Epithelial cell of umbilical artery (primary cell): ENCODE data around the gene USP17L11. TPM values are rescaled to one million over a fixed set of nuclear protein-coding genes. Genes with fewer than 3 reads are reported as not detected.

Source experiments
- total RNA-seq: library from RNA; depleted of rRNA; stranded (reverse); fragments of >200 nt; gene quantifications from 2 replicates; pipeline ENCODE4 v1.2.3, GENCODE V29; 2014

The USP17L11 gene, protein sequence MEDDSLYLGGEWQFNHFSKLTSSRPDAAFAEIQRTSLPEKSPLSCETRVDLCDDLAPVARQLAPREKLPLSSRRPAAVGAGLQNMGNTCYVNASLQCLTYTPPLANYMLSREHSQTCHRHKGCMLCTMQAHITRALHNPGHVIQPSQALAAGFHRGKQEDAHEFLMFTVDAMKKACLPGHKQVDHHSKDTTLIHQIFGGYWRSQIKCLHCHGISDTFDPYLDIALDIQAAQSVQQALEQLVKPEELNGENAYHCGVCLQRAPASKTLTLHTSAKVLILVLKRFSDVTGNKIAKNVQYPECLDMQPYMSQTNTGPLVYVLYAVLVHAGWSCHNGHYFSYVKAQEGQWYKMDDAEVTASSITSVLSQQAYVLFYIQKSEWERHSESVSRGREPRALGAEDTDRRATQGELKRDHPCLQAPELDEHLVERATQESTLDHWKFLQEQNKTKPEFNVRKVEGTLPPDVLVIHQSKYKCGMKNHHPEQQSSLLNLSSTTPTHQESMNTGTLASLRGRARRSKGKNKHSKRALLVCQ
- total RNA-seq = not detected in 2 replicates

DNA sequence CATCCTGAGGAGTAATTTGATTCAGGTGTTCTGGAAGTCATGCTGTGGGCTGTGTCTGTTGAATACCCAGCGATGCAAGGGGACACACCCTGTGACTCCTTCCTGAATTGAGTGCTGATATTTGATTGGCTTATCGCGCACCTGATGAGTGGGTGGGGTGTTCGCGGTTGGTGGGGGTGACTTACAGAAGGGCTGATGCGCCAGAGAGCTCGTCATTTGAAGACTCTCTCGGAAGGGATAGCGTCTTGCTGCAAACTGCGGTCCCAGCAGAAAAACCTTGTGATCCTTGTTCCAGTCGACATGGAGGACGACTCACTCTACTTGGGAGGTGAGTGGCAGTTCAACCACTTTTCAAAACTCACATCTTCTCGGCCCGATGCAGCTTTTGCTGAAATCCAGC lies at the start of gene USP17L11:
TSS of gene USP17L11 (plus strand) at position 301 of the 400 bp plus-strand sequence. CDS start at position 301, 0 bp downstream.

DNA sequence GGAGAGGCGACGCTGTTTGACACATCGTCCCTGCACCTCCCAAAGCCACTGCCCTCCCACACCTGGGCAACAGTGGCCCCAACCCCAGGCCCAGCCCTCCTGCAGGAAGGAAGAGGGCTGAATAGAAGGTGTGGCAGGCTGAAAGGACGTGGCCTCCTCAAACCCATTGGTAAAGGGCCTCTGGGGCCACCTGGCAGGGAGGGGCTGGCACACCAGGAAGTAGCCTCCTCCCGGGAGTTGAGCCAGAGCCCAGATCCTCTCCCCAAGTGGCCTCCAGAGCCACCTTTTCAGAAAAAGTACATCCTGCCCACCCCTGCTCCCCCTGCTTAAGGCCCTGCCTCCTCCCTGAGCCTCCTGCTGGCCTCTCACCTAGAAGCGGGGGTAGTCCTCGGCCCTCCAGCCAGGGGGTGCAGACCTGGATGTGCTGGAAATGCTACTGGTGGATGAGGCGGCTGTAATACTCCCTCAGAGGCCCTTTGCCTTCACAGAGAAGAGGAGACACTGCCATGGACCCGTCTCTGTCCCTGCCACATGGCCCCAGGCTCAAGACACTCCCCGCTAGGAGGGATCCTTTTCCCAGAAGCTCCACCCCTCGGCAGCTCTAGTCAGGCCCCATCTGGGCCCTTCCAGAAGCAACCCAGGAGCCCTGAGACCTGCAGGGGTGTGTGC lies 45.3 kb upstream of the USP17L11 start, which contains the start of gene FAM90A26:
TSS of gene FAM90A26 (plus strand) at position 619 of the 669 bp plus-strand sequence. CDS start 2,764 bp downstream, outside the sequence.

DNA sequence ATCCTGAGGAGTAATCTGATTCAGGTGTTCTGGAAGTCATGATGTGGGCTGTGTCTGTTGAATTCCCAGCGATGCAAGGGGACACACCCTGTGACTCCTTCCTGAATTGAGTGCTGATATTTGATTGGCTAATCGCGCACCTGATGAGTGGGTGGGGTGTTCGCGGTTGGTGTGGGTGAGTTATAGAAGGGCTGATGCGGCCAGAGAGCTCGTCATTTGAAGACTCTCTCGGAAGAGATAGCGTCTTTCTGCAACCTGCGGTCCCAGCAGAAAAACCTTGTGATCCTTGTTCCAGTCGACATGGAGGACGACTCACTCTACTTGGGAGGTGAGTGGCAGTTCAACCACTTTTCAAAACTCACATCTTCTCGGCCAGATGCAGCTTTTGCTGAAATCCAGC lies 4.8 kb upstream of the USP17L11 start, which contains the start of gene USP17L10:
TSS of gene USP17L10 (plus strand) at position 301 of the 400 bp plus-strand sequence. CDS start at position 301, 0 bp downstream.

DNA sequence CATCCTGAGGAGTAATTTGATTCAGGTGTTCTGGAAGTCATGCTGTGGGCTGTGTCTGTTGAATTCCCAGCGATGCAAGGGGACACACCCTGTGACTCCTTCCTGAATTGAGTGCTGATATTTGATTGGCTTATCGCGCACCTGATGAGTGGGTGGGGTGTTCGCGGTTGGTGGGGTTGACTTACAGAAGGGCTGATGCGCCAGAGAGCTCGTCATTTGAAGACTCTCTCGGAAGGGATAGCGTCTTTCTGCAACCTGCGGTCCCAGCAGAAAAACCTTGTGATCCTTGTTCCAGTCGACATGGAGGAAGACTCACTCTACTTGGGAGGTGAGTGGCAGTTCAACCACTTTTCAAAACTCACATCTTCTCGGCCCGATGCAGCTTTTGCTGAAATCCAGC lies 4.6 kb downstream of the USP17L11 start, which contains the start of gene USP17L12:
TSS of gene USP17L12 (plus strand) at position 301 of the 400 bp plus-strand sequence. CDS start at position 301, 0 bp downstream.

DNA sequence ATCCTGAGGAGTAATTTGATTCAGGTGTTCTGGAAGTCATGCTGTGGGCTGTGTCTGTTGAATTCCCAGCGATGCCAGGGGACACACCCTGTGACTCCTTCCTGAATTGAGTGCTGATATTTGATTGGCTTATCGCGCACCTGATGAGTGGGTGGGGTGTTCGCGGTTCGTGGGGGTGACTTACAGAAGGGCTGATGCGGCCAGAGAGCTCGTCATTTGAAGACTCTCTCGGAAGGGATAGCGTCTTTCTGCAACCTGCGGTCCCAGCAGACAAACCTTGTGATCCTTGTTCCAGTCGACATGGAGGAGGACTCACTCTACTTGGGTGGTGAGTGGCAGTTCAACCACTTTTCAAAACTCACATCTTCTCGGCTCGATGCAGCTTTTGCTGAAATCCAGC lies 9.4 kb downstream of the USP17L11 start, which contains the start of gene USP17L13:
TSS of gene USP17L13 (plus strand) at position 301 of the 400 bp plus-strand sequence. CDS start at position 301, 0 bp downstream.

DNA sequence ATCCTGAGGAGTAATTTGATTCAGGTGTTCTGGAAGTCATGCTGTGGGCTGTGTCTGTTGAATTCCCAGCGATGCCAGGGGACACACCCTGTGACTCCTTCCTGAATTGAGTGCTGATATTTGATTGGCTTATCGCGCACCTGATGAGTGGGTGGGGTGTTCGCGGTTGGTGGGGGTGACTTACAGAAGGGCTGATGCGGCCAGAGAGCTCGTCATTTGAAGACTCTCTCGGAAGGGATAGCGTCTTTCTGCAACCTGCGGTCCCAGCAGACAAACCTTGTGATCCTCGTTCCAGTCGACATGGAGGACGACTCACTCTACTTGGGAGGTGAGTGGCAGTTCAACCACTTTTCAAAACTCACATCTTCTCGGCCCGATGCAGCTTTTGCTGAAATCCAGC lies 18.9 kb downstream of the USP17L11 start, which contains the start of gene USP17L15:
TSS of gene USP17L15 (plus strand) at position 301 of the 400 bp plus-strand sequence. CDS start at position 301, 0 bp downstream.

DNA sequence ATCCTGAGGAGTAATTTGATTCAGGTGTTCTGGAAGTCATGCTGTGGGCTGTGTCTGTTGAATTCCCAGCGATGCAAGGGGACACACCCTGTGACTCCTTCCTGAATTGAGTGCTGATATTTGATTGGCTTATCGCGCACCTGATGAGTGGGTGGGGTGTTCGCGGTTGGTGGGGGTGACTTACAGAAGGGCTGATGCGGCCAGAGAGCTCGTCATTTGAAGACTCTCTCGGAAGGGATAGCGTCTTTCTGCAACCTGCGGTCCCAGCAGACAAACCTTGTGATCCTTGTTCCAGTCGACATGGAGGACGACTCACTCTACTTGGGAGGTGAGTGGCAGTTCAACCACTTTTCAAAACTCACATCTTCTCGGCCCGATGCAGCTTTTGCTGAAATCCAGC lies 28.4 kb downstream of the USP17L11 start, which contains the start of gene USP17L17:
TSS of gene USP17L17 (plus strand) at position 301 of the 400 bp plus-strand sequence. CDS start at position 301, 0 bp downstream.

DNA sequence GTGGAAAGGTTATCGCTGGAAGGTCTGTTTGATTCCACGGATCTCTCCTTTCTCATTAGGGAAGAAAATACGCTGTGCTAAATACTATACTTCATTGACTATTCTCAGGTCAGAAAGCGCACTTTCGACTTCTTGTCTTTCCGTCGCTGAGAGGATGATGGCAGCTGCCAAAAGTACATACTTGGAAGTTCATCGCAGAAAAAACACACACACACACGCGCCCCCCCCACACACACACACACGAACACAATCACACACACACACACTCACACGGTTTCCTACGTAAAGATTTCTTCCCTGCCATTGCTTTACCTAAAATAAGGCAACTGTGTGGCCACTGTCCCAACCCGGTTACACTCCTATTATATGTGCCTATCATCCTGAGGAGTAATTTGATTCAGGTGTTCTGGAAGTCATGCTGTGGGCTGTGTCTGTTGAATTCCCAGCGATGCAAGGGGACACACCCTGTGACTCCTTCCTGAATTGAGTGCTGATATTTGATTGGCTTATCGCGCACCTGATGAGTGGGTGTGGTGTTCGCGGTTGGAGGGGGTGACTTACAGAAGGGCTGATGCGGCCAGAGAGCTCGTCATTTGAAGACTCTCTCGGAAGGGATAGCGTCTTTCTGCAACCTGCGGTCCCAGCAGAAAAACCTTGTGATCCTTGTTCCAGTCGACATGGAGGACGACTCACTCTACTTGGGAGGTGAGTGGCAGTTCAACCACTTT lies 32.9 kb downstream of the USP17L11 start, which contains the start of gene USP17L18:
TSS of gene USP17L18 (plus strand) at position 678 of the 728 bp plus-strand sequence. CDS start at position 678, 0 bp downstream.

DNA sequence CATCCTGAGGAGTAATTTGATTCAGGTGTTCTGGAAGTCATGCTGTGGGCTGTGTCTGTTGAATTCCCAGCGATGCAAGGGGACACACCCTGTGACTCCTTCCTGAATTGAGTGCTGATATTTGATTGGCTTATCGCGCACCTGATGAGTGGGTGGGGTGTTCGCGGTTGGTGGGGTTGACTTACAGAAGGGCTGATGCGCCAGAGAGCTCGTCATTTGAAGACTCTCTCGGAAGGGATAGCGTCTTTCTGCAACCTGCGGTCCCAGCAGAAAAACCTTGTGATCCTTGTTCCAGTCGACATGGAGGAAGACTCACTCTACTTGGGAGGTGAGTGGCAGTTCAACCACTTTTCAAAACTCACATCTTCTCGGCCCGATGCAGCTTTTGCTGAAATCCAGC lies 37.9 kb downstream of the USP17L11 start, which contains the start of gene USP17L19:
TSS of gene USP17L19 (plus strand) at position 301 of the 400 bp plus-strand sequence. CDS start at position 301, 0 bp downstream.

DNA sequence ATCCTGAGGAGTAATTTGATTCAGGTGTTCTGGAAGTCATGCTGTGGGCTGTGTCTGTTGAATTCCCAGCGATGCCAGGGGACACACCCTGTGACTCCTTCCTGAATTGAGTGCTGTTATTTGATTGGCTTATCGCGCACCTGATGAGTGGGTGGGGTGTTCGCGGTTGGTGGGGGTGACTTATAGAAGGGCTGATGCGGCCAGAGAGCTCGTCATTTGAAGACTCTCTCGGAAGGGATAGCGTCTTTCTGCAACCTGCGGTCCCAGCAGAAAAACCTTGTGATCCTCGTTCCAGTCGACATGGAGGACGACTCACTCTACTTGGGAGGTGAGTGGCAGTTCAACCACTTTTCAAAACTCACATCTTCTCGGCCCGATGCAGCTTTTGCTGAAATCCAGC lies 42.6 kb downstream of the USP17L11 start, which contains the start of gene USP17L20:
TSS of gene USP17L20 (plus strand) at position 301 of the 400 bp plus-strand sequence. CDS start at position 301, 0 bp downstream.

DNA sequence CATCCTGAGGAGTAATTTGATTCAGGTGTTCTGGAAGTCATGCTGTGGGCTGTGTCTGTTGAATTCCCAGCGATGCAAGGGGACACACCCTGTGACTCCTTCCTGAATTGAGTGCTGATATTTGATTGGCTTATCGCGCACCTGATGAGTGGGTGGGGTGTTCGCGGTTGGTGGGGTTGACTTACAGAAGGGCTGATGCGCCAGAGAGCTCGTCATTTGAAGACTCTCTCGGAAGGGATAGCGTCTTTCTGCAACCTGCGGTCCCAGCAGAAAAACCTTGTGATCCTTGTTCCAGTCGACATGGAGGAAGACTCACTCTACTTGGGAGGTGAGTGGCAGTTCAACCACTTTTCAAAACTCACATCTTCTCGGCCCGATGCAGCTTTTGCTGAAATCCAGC lies 47.4 kb downstream of the USP17L11 start, which contains the start of gene USP17L21:
TSS of gene USP17L21 (plus strand) at position 301 of the 400 bp plus-strand sequence. CDS start at position 301, 0 bp downstream.

Other genes with a start within 250 kb of the USP17L11 start
- not detected in 2 replicates for gene FAM90A26, start 45.0 kb upstream of the USP17L11 start, total RNA-seq
- gene USP17L10, start 4.7 kb upstream of the USP17L11 start, total RNA-seq = not detected in 2 replicates
- gene USP17L12, start 4.7 kb downstream of the USP17L11 start, total RNA-seq = not detected in 2 replicates
- gene USP17L13, start 9.5 kb downstream of the USP17L11 start, total RNA-seq = not detected in 2 replicates
- not detected in 2 replicates for gene USP17L15, start 19.0 kb downstream of the USP17L11 start, total RNA-seq
- not detected in 2 replicates for gene USP17L17, start 28.5 kb downstream of the USP17L11 start, total RNA-seq
- not detected in 2 replicates for gene USP17L18, start 33.2 kb downstream of the USP17L11 start, total RNA-seq
- gene USP17L19, start 38.0 kb downstream of the USP17L11 start, total RNA-seq = not detected in 2 replicates
- not detected in 2 replicates for gene USP17L20, start 42.7 kb downstream of the USP17L11 start, total RNA-seq
- not detected in 2 replicates for gene USP17L21, start 47.5 kb downstream of the USP17L11 start, total RNA-seq
- not detected in 2 replicates for gene USP17L22, start 52.2 kb downstream of the USP17L11 start, total RNA-seq
- not detected in 2 replicates for gene USP17L24, start 109.8 kb downstream of the USP17L11 start, total RNA-seq
- gene USP17L25, start 114.5 kb downstream of the USP17L11 start, total RNA-seq = not detected in 2 replicates
- not detected in 2 replicates for gene USP17L26, start 119.3 kb downstream of the USP17L11 start, total RNA-seq
- gene USP17L5, start 124.0 kb downstream of the USP17L11 start, total RNA-seq = not detected in 2 replicates
- not detected in 2 replicates for gene USP17L27, start 128.7 kb downstream of the USP17L11 start, total RNA-seq
- gene USP17L28, start 133.5 kb downstream of the USP17L11 start, total RNA-seq = not detected in 2 replicates
- gene USP17L29, start 138.2 kb downstream of the USP17L11 start, total RNA-seq = not detected in 2 replicates
- not detected in 2 replicates for gene USP17L30, start 147.7 kb downstream of the USP17L11 start, total RNA-seq
- gene DEFB131A, start 229.0 kb downstream of the USP17L11 start, total RNA-seq = not detected in 2 replicates